Hypothalamus (tissue), 51 donors: ENCODE results near the gene C16orf86.
A peak's percentile ranks its signal among the peaks of the same experiment; 100 is the strongest.

Source experiments
- DNase-seq, 51 donors: peaks; one replicate each; lab custom pipeline; 2025; lab: John Stamatoyannopoulos, UW

C16orf86 gene

DNA sequence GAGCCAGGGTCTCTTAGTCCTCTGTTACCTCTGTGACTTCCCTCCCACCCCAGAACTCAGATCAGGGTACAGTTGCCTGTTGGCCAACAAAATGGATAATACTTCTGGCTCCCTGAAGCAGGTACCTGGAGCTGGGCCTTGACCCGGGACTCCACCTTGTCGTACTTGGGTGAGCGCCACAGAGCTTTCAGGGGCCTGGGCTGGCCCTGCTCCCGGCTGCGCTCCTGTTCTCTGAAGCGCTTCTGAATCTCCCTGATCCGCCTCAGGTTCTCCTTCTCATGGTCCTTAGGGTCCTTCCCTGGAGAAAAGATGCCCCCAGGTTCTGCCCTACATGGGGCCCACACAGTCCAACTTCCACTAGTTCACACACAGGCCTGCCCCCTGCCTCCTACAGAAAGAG is 1.7 kb upstream of the C16orf86 start:
- no peak for DNase-seq

DNA sequence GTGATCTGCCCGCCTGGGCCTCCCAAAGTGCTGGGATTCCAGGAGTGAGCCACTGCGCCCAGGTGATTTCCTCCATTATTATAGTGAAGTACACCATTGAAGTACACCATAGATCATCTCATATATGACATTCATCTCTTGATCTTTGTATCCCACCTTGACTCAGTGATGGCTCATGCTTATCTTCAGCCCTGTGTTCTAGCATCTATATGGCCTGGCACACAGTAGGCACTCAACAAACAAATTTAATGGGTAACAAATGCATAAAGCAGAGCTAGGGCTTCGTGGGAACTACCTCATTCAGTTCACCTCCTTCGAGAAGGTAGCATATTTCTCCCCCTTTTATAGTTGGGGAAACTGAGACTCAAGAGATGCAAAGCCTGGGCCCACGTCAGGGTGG is 1.0 kb upstream of the C16orf86 start:
- DNase-seq, result no peak

DNA sequence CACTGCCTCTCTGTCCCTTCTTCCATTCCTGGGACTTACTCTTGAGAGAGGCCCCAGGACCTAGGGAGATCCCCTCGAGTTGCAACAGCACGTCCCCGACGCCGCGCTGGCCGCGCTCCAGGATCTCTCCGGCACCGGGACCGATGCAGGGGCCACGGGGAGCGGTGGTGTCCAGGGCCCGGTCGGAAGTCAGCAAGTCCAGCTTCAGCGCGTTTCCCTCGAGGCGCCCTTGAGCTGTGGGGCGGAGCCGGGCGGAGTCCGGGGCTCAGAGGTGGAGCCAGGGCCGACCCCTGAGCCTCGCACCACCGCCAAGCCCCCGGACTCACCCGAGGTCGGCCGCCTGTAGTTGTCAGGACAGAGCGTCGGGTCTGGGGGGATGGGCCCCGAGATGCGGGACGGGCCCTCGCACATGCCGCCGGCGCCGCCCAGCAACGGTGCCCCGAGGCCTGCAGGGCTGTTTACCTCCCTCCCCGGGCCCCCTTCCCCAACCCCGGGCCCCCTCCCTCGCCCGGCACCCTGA is 522 bp upstream of the C16orf86 start:
- DNase-seq, result peak in 3 of 51 donors; percentile 17 to 26 (median 18)

DNA sequence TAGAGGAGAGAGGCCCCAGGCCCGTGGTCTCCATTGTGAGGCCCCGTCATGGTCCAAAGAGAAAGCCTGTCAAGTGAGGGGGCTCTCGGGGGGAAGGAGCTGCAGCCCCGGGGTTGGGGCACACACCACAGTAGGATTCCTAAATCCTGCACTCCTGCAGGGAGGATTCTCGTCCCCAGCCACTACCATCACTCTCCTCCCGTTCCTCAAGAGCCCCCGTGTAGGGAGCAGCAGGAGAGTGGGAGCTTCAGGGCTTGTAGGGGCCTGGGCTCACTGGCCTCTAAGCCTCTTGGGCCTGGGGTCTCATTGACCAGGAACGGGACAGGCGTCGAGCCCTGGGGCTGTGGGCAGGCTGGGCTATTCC is 821 bp downstream of the C16orf86 start:
- no peak for DNase-seq

DNA sequence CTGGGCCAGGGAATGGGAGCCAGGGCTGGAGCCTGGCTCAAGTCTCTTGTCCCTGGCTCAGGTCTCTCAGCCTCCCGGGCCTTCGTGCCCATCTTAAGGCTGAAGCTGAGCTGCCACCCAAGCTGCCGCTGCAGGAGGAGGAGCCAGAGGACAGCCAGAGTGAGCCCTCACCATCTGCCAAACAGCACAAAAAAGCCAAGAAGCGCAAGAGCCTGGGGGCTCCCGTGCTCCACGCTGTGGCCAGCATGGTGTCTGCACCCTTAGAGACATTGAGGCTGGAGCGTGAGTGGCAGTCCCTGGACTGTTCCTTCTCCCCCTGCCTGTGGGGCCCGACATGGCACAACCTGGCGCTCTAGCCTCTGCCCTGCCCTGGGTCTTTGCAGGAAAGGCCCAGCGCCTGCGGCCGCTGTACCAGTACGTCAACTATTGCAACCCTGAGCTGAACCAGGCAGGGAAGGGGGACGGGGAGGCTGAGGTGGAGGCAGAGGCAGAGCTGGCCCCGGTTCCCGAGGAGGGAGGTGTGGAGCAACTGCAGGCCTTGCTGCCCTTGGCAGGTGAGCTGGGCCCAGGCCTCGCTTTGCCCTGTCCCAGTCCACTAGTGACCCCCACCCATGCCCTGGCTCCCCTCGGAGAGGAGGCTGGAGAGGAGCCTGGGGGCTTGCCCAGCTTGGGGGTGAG is 1.3 kb downstream of the C16orf86 start:
- DNase-seq, result peak in 50 of 51 donors; percentile 11 to 93 (median 75)

DNA sequence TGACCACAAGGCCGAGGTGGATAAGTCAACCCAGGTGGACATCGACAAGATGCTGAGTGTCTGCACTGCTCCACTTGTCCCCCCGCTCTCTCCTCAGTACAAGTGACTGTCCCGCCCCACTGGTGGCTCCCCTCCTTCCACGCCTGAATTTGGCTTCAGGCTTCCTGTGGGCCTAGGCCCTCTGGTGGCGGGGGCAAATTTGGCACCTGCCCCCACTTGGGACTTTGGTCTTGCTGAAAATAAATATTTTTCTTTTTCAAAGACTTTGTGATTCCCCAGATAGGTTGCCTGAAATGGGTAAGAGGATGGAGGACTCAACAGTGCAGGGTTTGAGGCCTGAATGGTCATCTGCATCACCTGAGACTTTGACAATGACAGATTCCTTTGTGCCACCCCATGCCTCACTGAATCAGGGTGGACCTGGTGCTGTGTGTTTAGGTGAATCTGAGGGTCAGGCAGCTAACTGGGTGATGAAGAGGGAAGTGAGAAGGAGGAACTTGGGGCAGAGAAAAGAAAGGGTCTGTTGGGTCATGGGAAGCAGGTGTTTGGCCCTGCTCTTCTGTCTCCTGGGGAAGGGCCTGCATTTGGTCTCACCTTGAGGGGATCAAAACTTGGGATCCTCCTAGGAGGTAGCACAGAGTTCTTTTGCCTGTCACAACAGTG is 2.0 kb downstream of the C16orf86 start:
- DNase-seq, result no peak

DNA sequence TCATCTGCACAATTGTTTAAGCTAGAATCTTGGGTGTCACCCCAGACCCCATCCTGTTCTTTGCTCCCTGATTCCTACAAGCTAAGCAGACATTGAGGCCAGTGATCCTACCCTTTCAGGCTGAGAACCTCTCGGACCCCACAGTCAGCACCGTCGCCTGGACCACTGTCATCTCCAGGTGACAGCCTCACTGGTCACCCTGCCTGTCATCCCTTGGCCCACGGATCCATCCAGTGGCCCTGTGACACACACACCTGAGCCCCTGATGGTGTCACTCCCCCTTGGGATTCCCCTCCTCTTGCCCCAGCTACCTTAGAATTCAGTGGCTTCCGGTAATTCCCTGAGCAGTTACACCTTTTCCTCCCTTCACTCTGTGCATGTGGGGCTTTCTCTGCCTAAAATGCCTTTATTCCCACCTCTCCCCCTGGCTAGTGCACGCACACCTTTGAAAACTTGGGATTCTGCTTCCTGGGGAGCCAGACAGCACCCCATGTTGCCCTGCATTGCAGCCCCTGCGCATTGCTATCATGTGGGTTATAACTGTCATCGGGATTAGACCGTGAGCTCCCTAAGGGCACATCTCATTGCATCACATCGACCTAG is 3.0 kb downstream of the C16orf86 start:
- DNase-seq, result no peak

DNA sequence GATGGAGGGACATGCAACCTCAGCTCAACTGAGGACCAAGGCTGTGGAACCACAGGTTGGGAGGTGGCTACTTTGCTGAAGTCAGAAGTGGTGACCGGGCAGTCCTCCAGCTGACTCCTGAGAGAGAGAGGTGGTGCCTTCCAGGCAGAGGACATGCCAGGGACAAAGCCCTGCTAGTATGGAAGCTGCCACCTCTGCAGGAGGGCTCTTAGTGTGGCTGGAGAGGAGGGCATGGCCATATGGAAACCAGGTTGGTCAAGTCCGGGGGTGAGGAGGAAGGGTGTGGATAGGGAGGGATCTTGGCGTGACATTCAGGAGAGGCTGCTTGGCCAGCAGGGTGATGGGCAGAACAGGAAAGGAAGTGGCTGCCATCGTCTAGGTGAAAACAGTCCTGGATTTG is 5.7 kb downstream of the C16orf86 start:
- no peak for DNase-seq

DNA sequence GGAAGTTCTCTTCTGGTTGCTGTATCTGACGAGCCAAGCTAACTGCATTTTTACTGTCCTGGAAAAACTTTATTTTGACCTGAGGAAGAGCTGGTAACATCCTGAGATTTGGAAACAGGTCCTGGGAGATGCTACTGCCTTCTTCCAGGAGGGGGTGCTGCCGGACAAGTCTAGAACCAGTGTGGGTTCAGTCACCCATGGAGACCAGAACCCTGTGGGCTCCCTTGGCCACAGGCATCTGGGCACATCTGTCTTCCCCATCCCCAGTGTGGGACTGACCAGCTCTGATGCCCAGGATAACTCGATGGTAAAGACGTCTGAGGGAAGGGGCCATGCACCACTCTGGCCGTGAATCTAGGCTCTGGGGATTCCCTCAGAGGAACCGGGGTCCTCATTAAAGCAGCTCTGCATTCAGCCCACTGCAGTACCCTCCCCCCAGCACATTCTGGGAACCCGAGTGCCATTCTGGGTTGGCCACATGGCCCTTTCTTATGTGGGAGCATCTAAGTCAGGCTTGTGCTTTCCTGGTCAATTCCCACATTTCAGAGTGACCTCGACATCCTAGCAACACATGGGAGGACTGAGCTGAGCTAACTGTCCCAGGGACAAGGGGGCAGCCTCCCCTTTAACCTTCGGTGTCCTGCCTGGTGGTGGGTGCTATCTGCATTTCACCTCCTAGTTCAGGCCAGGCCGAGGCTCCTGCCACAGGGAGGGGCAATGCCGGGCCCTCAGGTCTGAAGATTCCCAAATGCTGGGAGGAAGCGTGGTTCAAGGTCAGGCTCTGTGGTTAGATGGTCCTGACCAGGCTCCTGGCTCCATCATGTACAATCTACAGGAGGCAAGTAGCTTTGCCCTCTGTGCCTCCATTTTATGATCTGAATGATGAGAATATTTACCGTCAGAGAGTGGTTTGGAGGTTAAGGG is 6.4 kb downstream of the C16orf86 start:
- DNase-seq, result peak in 33 of 51 donors; percentile 9 to 72 (median 38)

DNA sequence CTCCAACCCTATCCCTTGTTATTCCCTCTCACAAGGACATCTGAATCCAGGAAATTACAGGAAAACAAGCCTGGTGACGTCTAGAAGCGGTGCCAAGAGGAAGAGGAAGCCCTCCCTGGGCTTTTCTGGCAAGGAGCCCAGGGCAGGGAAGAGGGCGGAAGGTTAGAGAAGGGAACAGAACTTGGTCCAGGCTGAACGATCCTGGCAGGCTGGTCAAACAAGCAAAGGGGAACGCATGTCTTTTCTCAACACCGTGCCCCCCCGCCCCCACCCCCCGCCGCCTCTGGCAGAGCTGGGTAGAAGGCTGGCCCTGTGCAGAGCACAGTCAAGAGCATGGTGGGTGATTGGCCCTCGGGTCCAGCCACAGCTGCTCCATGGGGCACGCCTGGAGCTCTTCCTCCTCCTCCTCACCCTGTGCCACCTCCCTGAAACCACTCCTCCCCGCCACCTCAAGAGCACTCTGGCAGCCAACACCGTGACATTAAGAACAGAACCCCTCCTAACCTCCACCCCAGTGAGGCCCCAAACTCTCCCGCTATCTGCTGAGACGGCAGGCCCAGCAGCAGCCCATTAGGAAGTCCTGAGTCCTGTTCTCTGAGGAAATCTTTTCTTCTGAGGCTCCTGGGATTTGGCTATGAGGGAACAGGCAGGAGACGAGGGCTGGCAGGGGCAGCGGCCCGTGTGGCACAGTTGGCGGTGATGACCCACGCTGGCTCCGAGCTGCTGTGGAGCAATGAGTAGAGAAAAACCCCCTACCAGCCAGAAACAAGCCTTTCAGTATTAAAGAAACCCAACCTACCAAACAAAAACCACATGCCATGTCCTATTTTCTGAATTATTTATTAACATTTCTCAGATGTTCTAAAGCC is 7.3 kb downstream of the C16orf86 start:
- DNase-seq, result peak in 18 of 51 donors; percentile 10 to 43 (median 26)

DNA sequence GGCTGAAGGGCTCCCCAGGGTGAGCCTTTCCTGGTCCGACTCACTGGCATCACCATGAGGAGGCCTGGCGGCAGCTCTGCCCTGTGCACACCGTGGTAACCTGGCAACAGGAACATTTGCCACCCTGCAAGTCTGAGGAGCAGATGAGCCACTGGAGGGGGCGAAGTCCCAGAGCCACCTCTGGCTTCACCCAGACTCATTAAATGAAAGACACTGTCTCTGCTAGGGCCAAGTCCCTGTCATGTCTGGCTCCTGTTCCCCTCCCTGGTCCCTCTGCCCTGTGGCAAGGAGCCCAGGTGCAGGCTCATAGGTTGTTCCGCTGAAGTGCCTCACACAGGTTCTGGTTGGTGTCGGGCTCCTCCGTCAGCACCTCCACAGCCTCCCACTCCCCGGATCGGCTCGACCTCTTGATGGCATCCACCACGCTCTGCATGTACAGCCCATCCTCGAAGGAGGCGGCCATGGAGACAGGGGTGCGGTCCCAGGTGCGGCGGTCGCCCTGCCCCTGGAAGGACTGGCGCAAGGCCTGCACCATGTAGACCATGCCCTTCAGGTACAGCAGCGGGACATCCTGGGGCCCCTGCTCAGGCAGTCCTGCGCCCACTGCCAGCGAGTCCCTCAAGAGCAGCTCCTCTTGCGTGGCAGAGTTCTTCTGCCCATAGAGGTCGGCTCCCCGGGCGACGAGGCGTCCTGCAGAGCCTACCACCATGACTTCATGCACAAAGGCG is 8.4 kb downstream of the C16orf86 start:
- DNase-seq, result no peak

DNA sequence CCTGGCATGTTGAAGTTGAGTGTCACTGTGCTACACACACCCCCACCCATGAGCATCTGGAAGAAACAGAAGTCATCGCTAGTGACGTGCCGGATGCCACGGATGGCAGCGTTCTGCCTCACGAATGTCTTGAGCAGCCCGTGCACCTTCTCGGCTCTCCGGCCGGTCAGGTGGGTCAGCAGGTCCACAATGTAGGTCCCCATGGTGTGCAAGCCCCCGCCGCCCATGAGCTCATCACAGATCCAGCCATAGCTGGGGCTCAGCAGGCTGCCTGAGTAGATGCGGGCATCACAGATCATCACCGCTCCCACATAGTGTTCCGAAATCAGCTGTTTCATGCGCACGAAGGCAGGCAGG is 8.9 kb downstream of the C16orf86 start:
- DNase-seq, result no peak

DNA sequence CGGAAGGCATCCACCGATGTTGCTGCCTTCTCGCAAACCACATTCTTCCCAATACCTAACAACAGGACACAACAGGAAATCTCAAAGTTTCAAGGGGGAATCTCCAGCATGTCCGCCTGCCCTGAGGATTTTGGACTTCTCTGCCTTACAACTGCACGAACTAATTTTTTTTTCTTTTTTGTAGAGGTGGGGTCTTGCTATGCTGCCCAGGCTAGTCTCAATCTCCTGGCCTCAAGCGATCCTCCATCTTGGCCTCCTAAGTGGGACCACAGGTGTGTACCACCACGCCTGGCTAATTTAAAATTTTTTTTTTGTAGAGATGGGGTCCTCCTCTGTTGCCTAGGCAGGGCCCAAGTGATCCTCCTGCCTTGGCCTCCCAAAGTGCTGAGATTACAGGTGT is 9.4 kb downstream of the C16orf86 start:
- no peak for DNase-seq

DNA sequence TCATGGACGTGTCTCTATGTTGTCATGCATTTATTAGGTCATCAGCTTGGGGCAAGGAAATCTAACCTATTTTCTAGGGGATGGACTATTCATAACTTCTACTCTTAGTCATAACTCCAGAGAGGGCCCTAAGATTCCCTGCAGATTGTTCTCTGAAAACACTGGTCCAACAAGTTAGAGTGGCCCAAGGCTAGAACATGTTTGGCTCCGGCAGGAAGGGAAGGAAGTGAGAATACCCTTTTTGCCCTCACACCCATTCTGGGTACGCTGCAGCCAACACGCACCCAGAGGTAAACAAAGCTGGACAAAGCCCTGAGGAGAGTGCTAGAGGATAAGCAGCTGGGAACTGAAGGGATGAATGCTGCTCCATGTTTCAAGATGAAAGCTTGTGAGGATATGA is 9.9 kb downstream of the C16orf86 start:
- DNase-seq, result no peak

DNA sequence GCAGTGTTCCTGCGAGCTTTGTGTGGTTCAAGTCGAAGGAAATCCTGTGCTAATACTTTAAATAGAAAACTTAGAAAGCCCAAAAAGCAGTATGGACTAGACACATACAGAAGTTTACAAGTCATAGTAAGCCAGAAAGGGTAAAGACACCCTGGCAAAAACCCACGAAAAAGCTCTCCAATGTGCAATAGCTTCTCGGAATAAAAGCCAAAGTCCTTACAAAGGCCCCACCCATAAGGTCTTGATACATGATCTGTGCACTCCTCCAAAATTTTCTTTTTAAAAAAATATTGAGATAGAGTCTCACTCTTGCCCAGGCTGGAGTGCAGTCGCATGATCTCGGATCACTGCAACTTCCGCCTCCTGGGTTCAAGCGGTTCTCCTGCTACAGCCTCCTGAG is 10.3 kb downstream of the C16orf86 start:
- no peak for DNase-seq

DNA sequence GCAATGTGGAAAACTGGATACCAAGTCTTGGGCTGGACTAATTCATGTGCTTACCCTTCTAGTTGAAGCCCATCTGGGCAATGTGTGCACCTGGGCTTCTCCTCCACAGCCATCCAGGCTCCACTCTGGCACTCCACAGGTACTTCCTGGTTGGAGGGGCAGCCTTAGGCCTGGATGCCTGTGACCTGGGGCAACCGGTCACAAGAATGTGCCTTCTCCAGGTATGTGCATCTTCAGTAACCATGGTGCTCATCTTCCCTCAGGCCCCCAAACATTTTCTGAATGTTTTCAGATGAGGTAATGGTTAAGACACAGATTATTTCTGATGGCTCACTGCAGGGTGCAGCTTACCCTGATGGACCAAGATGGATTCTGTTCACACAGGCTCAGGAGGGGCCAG is 11.1 kb downstream of the C16orf86 start:
- no peak for DNase-seq

DNA sequence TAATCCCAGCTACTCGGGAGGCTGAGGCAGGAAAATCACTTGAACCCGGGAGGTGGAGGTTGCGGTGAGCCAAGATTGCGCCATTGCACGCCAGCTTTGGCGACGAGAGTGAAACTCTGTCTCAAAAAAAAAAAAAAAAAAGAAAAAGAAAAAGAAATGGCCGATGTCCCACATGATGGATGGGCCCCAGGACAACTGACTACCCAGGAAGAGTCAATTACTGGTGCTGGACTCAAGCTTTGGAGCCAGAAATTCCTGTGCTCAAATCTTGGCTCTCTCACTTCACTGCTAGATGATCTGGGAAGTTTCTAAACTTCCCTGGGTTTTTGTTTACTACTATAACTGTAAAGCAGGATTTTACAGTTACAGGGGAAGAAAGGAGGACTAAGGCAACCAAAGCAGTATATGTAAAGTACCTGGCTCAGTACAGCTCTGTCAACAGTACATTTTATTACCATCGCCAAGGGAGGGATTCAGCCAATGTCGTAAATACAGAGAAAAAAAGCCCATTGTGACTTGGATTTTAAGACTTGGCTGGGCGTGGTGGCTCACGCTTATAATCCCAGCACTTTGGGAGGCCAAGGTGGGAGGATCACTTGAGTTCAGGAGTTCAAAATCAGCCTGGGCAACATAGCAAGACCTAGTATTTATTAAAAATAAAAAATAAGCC is 11.9 kb downstream of the C16orf86 start:
- DNase-seq, result no peak
